ENCODE measurements around the gene ZBTB8B. TPM values are rescaled to one million over a fixed set of nuclear protein-coding genes. Genes with fewer than 3 reads are reported as not detected.
"Not testable (repeated sequence)": the region's sequence is repeated elsewhere in the genome, so short reads cannot be mapped to it uniquely, and the experiment has no call there.

ZBTB8B gene
- total RNA-seq, 1 donor from 2014 or later: not detected

DNA sequence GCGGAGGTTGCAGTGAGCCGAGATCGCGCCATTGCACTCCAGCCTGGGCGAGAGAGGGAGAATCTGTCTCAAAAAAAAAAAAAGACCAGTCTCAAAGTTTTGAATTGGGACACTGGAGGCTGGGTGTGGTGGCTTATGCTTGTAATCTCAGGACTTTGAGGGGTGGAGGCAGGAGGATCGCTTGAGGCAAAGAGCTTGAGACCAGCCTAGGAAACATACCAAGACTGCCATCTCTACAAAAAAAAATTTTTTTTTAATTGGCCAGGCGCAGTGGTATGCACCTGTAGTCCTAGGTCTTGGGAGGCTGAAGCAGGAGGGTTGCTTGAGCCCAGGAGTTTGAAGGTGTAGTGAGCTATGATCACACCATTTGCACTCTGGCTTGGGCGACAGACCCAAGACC lies 3.9 kb downstream of the ZBTB8B start:
- DNase-seq (ENCODE audit: low spot score): no peak
- no peak for ATAC-seq

DNA sequence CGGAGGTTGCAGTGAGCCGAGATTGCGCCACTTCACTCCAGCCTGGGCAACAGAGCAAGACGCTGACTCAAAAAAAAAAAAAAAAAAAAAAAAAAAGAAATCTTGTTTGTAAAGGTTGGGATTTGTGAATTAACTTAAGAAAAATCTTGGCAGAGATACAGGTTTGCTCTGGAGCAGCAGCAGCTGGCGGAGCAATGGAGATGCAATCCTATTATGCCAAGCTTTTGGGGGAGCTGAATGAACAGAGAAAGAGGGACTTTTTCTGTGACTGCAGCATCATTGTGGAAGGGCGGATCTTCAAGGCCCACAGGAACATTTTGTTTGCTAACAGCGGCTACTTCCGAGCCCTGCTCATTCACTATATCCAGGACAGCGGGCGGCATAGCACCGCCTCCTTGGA lies 5.6 kb downstream of the ZBTB8B start:
- DNase-seq (ENCODE audit: low spot score) (no peak), ATAC-seq (no peak)

DNA sequence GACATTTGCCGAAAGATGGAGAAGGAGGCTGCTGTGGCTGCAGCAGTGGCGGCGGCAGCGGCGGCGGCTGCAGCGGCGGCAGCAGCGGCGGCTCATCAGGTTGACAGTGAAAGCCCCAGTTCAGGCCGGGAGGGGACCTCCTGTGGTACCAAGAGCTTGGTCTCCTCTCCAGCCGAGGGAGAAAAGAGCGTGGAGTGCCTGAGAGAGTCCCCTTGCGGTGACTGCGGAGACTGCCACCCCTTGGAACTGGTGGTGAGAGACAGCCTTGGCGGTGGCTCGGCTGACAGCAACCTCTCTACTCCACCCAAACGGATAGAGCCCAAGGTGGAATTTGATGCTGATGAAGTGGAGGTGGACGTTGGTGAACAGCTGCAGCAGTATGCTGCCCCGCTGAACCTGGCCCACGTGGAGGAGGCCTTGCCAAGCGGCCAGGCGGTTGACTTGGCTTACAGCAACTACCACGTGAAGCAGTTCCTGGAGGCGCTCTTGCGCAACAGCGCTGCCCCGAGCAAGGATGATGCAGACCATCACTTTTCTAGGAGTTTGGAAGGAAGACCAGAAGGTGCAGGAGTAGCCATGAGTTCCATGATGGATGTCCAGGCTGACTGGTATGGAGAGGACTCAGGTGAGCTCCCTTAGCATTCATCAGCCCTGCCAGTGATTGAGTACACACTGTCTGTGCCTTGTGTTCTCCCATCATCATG lies 6.3 kb downstream of the ZBTB8B start:
- ATAC-seq: peak; percentile 44
- DNase-seq (ENCODE audit: low spot score): no peak

DNA sequence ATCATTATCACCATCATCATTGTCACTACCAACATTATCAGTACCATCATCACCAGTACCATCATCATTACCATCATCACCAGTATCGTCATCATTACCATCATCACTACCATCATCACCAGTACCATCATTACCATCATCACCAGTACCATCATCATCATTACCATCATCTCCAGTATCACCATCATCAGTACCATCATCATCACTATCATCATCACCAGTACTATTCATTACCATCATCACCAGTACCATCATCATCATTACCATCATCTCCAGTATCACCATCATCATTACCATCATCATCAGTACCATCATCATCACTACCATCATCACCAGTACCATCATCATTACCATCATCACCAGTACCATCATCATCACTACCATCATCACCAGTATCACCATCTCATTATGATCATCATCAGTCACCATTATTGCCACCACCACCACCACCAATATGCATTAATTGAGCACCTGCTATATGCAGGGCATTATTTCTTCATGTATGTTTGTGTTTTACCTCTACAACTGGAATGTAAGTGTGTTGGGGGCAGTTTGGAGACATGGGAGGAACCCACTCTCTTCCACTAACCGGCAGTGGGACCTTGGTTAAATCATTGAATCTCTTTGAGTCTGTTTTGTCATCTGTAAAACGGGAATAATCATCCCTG lies 7.0 kb downstream of the ZBTB8B start:
- ATAC-seq: no peak

DNA sequence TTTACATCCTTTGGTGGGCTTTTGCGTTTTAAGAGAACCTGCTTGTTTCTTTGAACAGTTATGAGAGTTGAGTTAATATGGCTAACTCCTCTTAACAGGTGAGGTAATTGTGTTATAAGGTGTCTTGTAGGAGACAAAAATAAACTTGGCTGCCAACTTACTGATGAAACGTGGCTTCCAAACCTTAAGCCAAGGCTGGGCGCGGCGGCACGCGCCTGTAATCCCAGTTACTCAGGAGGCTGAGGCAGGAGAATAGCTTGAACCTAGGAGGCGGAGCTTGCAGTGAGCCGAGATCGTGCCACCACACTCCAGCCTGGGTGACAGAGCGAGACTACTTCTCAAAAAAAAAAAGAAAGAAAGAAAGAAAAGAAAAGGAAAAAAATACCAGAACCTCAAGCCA lies 8.1 kb downstream of the ZBTB8B start:
- not testable (repeated sequence) for ATAC-seq; DNase-seq (ENCODE audit: low spot score)

More for the DNA sequence above, 7.0 kb downstream of the ZBTB8B start:
- no peak for DNase-seq (ENCODE audit: low spot score)

DNA sequence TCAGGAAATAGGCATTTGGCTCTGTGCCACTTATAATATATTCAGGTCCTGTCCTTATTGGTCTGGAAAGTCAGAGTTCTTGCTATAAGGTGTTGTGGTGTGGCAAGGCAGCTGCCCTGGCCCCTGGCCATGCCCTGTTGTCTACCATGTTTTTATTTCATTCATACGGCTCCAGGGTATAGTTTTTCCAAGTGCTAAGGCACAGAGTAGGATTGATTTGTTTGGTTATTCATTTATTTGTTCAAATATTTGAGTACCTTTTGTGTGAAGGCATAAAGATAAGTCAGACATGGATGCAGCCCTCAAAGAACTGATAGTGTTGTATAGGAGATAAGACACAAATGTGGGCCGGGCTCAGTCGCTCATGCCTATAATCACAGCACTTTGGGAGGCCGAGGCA lies 10.1 kb downstream of the ZBTB8B start:
- ATAC-seq (no peak), DNase-seq (ENCODE audit: low spot score) (no peak)

DNA sequence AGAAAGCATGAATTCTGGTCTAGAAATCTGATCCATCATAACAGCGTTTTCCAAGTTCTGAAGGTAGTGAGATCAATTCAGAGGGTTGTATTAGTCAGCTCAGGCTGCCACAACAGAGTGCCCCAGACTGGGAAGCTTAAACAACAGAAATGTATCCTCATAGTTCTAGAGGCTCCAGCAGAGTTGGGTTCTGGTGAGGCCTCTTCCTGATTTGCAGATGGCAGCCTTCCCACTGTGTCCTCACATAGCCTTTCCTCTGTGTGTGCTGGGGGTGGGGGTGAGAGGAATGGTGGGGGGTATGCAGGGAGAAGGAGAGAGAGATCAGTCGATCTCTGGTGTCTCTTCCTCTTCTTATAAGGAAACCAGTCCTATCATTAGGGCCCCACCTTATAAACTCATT lies 15.1 kb downstream of the ZBTB8B start:
- ATAC-seq (no peak), DNase-seq (ENCODE audit: low spot score) (no peak)

DNA sequence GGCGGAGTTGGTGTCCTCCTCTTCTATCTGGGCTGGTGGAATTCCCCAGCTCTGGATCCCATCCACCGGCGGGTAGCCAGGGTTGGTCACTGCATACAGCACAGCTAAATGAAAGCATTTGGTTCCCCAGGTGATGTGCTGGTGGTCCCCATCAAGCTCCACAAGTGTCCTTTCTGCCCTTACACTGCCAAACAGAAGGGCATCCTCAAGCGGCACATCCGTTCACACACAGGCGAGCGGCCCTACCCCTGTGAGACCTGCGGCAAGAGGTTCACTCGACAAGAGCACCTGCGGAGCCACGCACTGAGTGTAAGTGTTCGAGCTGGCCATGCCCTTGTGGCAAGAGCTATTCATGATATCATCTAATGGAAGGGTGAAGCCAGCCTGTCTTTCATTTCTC lies 15.9 kb downstream of the ZBTB8B start:
- ATAC-seq: no peak
- no peak for DNase-seq (ENCODE audit: low spot score)

DNA sequence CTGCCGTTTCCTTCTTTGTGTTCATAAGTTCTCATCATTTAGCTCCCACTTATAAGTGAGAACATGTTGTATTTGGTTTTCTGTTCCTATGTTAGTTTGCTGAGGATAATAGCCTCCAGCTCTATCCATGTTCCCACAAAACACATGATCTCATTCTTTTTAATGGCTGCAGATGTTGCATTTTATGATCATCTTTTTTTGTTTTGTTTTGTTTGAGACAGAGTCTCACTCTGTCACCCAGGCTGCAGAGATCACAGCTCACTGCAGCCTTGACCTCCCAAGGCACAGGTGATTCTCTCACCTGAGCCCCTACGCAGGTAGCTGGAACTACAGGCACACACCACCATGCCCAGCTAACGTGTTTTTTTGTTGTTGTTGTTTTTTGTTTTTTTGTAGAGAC lies 16.9 kb downstream of the ZBTB8B start:
- DNase-seq (ENCODE audit: low spot score); ATAC-seq: not testable (repeated sequence)

DNA sequence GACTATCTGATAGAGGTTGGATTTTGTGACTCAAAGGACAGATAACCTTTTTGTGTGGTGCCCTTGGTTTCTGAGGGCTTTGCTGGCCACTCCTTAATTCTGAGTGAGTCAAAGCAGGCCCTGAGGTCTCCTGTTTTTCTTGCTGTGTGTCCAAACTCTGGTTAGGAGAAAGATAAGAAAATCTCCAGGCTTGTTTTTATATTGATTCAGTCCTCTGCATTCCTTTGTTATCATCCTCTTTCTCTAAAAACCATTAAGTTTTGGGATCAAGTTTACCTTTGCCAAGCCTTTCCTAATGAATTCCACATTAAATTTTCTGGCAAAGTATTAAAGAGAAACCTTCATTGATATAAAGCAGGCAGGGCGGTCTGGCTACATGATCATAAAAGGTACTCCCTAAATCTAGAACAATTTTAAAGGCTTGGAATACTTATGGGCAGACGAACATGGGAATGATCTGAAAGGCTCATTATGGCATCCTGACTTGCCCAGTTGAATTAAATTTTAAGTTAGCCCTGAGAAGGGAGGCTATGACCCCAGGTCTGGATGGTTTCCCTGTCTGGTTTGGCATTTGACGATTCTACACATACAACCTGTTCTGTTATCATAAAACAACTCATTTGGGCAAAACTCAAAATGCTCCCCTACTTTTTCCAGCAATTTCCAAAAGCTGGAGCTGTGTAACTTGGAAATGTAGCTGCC lies 20.8 kb downstream of the ZBTB8B start:
- DNase-seq (ENCODE audit: low spot score) (no peak), ATAC-seq (no peak)

DNA sequence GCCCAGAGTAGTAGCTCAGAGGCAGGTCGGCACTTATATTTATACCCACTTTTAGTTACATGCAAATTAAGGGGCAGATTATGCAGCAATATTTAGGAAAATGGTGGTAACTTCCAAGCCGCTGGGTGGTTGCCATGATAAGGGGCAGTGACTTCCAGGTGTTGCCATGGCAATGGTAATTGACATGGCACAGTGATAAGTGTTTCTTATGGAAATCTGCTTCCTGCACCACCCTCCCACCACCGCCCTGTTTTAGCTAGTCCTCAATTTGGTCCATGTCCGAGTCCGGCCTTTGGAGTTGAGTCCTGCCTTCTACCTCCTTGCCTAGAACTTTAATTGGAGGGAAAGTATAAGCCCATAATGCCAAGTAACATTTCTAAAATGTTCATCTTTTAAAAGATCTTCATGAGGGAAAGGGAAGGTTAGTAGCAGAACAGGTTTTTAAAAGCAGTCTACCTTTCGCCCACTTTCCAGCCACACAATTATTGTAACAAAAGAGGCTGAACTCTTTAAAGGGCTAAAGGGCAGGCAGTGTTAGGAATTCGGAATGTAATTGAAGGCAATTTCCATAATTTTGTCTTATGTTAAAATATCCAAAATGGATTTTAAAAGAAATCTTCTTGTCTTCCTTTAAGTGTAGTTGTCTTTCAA lies 21.7 kb downstream of the ZBTB8B start:
- no peak for ATAC-seq
- no peak for DNase-seq (ENCODE audit: low spot score)

DNA sequence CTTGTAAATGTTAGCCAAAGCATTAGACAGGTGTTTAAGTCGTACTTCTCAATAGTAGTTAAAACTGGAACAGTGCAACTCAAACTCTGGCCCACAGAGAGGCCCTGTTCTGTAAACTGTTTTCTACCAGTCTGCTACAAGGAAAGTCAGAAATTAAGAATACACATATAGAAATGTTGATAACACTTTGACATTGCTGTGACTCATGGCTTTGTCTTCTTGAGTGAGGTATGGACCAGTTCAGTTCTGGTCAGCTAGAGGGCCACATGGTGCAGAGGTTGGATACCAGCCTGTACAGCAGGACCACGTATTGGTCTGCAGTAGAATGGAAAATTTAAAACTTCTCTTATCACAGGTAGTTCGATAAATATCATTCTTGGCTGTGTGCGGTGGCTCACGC lies 22.3 kb downstream of the ZBTB8B start:
- no peak for ATAC-seq

DNA sequence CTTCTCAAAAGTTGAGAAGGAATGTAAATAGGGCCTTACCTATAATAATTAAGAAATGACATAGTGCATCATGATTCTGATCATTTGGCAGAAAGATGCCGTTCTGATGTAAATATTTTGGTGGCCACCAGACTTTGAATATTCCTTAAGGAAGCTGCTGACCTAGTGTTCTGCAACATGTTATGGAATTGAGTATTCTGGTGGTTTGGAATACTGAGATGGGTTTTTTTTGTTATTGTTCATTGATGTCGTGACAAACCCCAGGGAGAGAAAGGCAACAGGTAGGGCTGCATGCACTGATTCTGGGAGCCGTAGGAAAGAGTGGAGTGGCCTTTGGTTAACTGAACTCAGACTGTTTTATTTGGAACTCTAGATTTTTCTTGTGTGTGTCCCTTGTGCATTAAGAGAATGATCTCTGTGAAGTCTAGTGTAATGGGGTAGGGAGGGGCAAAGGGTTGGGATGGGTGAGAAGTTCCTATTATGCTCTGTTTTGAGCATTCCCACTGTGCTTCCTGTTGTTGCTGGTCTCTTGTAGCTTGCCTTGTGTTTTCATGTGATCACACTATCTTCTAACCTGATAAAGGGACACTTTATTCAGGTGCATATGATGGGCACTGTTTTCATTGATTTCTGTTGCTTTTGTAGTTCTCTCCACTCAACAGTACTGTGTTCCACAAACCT lies 25.0 kb downstream of the ZBTB8B start:
- ATAC-seq (no peak), DNase-seq (ENCODE audit: low spot score) (no peak)

More for the DNA sequence above, 22.3 kb downstream of the ZBTB8B start:
- no peak for DNase-seq (ENCODE audit: low spot score)

DNA sequence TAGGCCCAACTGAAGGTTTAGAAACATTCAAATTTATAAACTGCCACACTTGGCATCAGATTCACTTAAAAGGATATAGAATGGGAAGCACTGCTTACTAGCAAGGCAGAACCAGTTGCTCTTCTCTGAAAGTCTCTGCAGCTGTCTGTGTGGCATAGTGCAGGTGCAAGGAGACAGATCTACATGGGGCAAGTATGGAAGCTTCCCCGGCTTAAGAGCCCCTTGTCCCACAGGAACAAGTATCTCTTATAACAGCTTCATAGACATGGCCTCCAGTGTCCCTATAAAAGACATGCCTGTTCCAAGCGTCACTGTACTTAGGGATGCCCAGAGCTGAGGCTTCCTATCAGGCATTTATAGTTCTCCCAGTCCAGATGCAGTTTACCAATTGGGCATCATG lies 26.5 kb downstream of the ZBTB8B start:
- no peak for ATAC-seq
- DNase-seq (ENCODE audit: low spot score): no peak

DNA sequence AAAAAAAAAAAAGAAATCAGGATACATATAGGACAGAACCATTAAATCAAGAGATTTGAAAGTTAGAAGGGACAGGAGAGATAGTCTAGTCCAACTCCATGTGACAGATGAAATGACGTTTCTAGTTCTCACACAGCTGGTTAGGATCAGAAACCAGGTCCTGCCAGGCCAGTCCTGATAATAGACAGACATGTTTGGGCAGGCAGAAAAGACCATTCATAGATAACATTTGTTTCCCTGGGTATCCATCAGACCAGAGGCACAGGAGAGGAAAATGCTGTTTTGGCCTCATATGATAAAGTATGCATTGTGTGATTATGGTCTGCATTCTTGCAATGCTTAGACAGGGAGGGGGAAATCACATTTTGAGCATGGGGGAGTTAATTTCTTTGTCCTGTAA lies 29.3 kb downstream of the ZBTB8B start:
- no peak for DNase-seq (ENCODE audit: low spot score)
- ATAC-seq: no peak

DNA sequence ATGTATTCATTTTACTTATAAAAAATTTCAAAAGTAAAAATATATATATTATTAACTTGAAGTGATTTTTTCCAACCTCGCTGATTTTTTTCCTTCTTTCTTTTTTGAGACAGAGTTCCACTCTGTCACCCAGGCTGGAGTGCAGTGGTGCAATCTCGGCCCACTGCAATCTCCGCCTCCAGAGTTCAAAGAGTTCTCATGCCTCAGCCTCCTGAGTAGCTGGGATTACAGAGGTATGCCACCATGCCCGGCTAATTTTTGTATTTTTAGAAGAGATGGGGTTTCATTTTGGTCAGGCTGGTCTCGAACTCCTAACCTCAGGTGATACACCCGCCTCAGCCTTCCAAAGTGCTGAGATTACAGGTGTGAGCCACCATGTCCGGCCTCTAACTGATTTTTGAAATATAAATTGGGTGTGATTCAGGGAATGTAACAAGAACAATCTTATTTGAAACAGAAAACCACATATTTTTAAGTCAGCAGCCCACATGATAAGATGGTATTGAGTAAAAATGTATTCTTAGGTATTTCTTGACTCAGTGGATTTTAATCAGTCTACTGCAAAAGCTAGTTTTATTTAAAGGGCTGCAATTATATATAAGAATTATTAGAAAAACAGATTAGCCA lies 30.0 kb downstream of the ZBTB8B start:
- ATAC-seq: no peak
- no peak for DNase-seq (ENCODE audit: low spot score)

DNA sequence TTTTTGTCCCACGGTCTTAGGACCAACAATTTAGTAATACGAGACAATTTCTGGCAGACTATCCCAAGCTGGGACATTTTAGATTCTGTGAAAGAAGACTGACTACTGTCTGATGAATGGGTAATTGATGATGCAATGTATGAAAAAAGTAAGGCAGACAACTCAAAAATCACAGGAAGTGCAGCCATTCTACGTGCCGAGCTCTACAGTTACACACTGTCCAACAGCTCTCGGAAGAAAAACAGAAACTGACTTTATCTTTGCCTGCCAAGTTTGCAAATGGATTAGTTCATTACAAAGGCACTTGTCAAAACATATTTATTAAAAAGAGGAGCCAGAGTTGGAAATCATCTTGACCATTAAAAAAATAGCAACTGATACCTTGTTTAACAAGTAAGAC lies 31.3 kb downstream of the ZBTB8B start:
- DNase-seq (ENCODE audit: low spot score) (no peak), ATAC-seq (no peak)

DNA sequence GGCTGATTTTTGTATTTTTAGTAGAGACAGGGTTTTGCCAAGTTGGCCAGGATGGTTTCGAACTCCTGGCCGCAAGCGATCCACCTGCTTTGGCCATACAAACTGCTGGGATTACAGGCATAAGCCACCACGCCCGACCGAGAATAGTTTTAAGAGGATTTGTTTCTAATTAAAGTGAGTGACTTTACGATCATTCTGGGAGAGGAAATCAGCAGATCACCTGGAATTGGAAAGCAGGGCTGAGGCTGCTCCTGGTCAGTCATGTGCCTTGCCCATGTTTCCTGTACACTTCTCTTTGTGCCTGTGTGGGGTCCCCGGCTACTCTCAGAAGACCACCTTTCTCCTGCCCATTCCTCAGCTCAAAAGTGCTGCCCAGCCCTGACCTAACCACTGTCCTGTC lies 33.9 kb downstream of the ZBTB8B start:
- DNase-seq (ENCODE audit: low spot score) (no peak), ATAC-seq (no peak)

DNA sequence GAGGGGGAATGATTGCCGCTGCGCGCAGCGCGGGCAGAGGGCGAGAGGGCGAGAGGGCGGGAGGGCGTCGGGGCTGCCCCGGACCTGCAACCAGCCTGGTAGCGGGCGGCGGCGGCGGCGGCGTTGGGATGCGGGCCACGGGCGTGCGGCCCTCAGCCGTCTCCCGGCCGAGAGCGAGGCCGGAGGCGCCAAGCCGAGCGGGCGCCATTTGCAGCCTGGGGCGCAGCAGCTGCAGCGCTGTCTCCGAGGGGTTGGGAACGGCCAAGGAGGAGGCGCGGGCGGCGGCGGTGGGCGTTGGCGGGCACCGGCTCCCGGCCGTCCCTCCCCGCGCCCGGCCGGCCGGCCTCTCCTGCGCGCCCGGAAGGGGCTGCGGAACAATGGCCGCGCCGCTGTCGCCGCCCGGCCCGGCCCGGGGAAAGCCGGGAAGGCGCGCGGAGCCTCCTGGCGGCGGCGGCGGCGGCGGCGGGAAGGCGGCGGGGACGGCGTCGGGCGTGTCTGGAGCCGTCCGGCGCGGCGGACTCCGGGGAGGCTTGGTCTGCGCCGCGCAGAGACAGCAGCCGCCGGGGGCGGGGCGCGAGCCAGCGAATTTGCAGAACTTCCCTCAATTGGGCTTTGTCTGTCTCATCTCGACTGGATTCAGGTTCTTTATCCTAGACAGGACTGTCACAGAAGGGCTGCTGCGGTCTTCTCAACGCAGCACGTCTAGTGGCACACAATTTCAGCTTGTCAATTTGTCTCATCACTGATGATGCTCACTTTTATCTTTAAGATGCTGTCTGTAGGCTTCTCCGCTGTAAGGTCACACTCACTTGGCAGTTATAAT lies 35.7 kb downstream of the ZBTB8B start:
- ATAC-seq (peak; percentile 83), DNase-seq (ENCODE audit: low spot score) (peak; percentile 61)

DNA sequence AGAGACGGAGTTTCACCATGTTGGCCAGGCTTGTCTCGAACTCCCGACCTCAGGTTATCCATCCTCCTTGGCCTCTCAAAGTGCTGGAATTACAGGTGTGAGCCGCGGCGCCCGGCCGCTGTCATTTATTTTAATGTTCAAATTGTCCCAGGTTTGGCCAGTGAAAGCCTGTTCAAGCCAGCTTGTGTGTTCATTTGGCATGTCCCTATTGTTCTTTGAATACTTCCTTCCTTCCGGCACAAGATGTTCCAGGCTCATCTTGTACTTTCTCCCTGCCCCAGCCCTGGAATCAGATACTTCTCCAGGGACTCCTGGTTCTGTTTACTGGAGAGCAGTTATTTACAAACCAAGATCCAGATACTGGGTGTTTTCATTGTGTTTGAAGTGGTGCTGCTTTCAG lies 37.0 kb downstream of the ZBTB8B start:
- ATAC-seq (peak; percentile 16), DNase-seq (ENCODE audit: low spot score) (no peak)

Measured in left lobe of liver (tissue), 2 donors.